Vagina (tissue), 2 donors: ENCODE data around the gene LGR6. TPM values are rescaled to one million over a fixed set of nuclear protein-coding genes. Genes with fewer than 3 reads are reported as not detected.
"Not testable (repeated sequence)": the region's sequence is repeated elsewhere in the genome, so short reads cannot be mapped to it uniquely, and the experiment has no call there.

Experiments
- DNase-seq, 2 donors: peaks; one replicate each; pipeline ENCODE4 v3.0.0-alpha.2; 2017; ENCODE audit errors: extremely low spot score in 2 of 2
- H3K27ac ChIP-seq: fragments of 200-600 bp; sonication (generic); one replicate; pipeline ENCODE4 v1.5.1; 2019
- H3K27me3 ChIP-seq: fragments of 200-600 bp; sonication (generic); one replicate; pipeline ENCODE4 v1.5.1; 2019
- H3K36me3 ChIP-seq, 2 donors: fragments of 200-600 bp; sonication (generic); one replicate each; pipeline ENCODE4 v1.5.1; 2017 to 2019
- H3K4me1 ChIP-seq: fragments of 200-600 bp; sonication (generic); one replicate; pipeline ENCODE4 v1.5.1; 2019
- H3K4me3 ChIP-seq, 2 donors: fragments of 200-600 bp; sonication (generic); 1 replicate in 1 of 2; 2 replicates in 1 of 2; pipeline ENCODE4 v1.5.1; 2016 to 2019
- H3K9me3 ChIP-seq: fragments of 200-600 bp; sonication (generic); one replicate; pipeline ENCODE4 v1.5.1; 2019
- CTCF ChIP-seq, 3 experiments: fragments of 450-650 bp in 2 of 3; fragments of 200-600 bp in 1 of 3; sonication (generic) in 1 of 3; IDR thresholded peaks; one replicate each; pipeline ENCODE4 v1.5.1; 2017 to 2019; ENCODE audit warnings: antibody characterized with exemption in 3 of 3, mild to moderate bottlenecking in 2 of 3, moderate library complexity in 2 of 3
- POLR2A ChIP-seq, 2 donors: fragments of 450-650 bp; IDR thresholded peaks; one replicate each; pipeline ENCODE4 v1.6.1; 2017; ENCODE audit warnings: antibody characterized with exemption in 2 of 2, mild to moderate bottlenecking in 2 of 2, moderate library complexity in 2 of 2
- POLR2AphosphoS5 ChIP-seq, 2 donors: sonication (generic); formaldehyde crosslinking; IDR thresholded peaks; one replicate each; pipeline ENCODE4 v1.9.0; 2017; ENCODE audit warnings: antibody characterized with exemption in 2 of 2, mild to moderate bottlenecking in 2 of 2, low read depth in 1 of 2; ENCODE audit not compliant: insufficient read depth in 1 of 2
- intact Hi-C: fragments of 100-400 bp; cut with DNase I; formaldehyde crosslinking; loops from one replicate; pipeline ENCODE4 v1.15.1; 2023
- total RNA-seq: library from RNA; depleted of rRNA; stranded (reverse); fragments of >200 nt; gene quantifications from one replicate; pipeline ENCODE4 v1.2.3, GENCODE V29; 2016

Gene LGR6
- total RNA-seq, 1 donor from 2014 or later = 6.6 TPM

DNA sequence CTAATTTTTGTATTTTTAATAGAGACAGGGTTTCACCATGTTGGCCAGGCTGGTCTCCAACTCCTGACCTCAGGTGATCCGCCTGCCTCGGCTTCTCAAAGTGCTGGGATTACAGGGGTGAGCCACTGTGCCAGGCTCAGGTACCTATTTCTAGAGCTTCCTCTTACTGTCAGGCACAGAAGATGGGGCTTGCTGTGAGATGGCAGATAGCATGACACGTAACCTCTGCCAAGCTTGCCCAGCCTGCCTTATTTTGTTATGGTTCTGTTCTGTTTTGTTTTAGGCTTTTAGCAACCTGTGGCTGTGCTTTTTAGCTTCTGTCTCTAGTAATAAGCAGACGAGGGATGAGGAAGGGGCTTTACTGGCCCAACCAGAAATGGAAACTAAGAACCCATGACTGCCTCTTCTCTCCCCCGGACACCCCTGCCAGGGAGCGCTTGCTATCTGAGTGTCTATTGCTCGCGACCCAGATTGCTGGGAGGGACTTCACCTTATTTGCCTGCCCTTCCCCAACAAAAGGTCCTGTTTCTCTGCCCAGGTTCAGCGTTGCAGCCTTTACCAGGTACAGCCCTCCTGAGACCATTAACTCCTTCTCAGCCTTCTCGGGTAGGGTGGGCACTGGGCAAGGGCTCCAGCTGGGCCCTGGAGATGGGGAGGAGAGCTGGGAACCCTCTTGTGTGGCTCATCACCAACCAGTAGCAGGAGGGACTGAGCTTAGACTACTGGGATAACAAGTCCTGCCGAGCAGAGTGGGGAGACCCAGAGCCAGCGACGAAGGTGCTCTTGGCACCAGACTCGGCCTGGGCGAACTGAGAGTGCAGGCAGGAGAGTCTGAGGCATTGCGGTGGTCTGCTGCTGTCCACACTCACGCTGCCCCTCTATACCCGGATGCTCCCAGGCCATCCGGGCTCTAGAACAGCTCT is 13.5 kb upstream of the LGR6 start:
- Histone ChIP-seq H3K27me3 (no peaks in the 10 kb centered on the region), H3K27ac (no peak overlapping the region), H3K4me3 (no peak overlapping the region), H3K36me3 (no peaks in the 10 kb centered on the region), H3K4me1 (peaks cover 5% of the 10 kb centered on the region), H3K9me3 (no peaks in the 10 kb centered on the region)
- DNase-seq = no peak
- intact Hi-C loops = loop anchor here (10.0 kb wide), 1 partner anchor 535 kb away; the partner anchor contains the start of gene SYT2
- TF ChIP-seq CTCF (IDR thresholded peaks at IDR 0.05) (no peak), POLR2AphosphoS5 (IDR thresholded peaks at IDR 0.05; ENCODE audit: insufficient read depth in 1 of 2, low read depth in 1 of 2) (no peak), POLR2A (IDR thresholded peaks at IDR 0.05) (no peak)

DNA sequence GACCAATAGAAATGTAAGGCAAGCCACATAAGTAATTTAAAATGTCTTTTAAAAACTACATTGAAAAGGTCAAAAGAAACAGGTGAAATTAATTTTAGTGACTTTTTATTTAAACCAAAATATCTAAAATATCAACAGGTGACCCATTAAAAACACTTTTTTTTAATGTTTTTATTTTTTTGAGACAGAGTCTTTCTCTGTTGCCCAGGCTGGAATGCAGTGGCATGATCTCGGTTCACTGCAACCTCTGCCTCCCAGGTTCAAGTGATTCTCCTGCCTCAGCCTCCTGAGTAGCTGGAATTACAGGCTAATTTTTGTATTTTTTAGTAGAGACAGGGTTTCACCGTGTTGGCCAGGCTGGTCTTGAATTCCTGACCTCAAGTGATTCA is 12.9 kb upstream of the LGR6 start:
- H3K27ac ChIP-seq, H3K9me3 ChIP-seq, H3K27me3 ChIP-seq, H3K36me3 ChIP-seq, H3K4me3 ChIP-seq, DNase-seq, H3K4me1 ChIP-seq: not testable (repeated sequence)
- intact Hi-C loops = loop anchor here (10.0 kb wide), 1 partner anchor 534 kb away; the partner anchor contains the start of gene SYT2

GRCh38 chr1:202181586-202181985 is 12.0 kb upstream of the LGR6 start:
- Histone ChIP-seq H3K9me3 (no peaks in the 10 kb centered on the region), H3K4me1 (peaks cover 5% of the 10 kb centered on the region), H3K36me3 (no peaks in the 10 kb centered on the region), H3K4me3 (no peak overlapping the region), H3K27ac (no peak overlapping the region), H3K27me3 (no peaks in the 10 kb centered on the region)
- no peak for DNase-seq
- intact Hi-C loops = loop anchor here (10.0 kb wide), 1 partner anchor 533 kb away; the partner anchor contains the start of gene SYT2
- TF ChIP-seq CTCF (IDR thresholded peaks at IDR 0.05) (no peak), POLR2AphosphoS5 (IDR thresholded peaks at IDR 0.05; ENCODE audit: insufficient read depth in 1 of 2, low read depth in 1 of 2) (no peak), POLR2A (IDR thresholded peaks at IDR 0.05) (no peak)

DNA sequence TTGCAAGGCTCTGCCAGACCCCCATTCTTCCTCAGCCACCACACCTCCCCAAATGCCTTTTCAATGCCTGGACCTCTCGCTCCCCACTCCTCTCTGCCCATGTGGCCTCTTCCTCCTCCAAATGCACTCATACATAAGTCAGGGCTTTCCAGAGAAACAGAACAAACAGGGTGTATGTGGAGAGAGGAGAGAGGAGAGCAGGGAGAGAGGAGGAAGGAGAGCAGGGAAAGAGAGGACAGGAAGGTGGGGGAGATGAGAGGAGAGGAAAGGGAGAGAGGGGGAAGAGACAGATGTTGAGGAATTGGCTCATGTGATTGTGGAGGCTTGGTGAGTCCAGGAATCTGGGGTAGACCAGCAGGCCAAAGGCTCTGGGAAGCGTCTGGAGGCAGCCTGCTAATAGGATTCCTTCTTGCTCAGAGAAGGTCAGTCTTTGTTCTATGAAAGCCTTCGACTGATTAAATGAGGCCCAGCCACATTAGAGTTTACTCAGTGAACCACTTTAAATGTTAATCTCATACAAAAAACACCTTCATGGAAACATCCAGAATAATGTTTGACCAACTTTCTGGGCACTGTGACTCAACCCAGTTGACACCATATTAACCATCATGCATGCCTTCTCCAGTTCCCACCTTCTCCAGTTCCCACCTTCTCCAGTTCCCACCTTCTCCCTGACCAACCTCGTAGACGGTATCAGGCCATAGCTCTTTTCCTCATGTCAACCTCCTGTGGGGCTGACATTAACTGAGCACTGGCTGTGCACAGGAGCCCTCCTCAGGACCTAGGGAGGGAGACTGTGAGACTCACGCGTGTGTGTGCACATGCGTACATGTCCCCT is 11.3 kb upstream of the LGR6 start:
- intact Hi-C loops = loop anchor here (10.0 kb wide), 1 partner anchor 533 kb away; the partner anchor contains the start of gene SYT2

More for the DNA sequence above, 11.3 kb upstream of the LGR6 start:
- no peak for DNase-seq
- Histone ChIP-seq H3K36me3 (no peaks in the 10 kb centered on the region), H3K9me3 (no peaks in the 10 kb centered on the region), H3K4me3 (no peak overlapping the region), H3K27ac (no peak overlapping the region), H3K4me1 (peaks cover 5% of the 10 kb centered on the region), H3K27me3 (no peaks in the 10 kb centered on the region)
- TF ChIP-seq POLR2AphosphoS5 (IDR thresholded peaks at IDR 0.05; ENCODE audit: insufficient read depth in 1 of 2, low read depth in 1 of 2) = no peak
- TF ChIP-seq CTCF (IDR thresholded peaks at IDR 0.05) = no peak
- TF ChIP-seq POLR2A (IDR thresholded peaks at IDR 0.05) = no peak
